Lower lobe of right lung (tissue), 2 donors: ENCODE measurements around the gene IBTK. TPM values are rescaled to one million over a fixed set of nuclear protein-coding genes. Genes with fewer than 3 reads are reported as not detected.
"Not testable (repeated sequence)": the region's sequence is repeated elsewhere in the genome, so short reads cannot be mapped to it uniquely, and the experiment has no call there.

Source experiments
- ATAC-seq, 2 donors: fragments of 200-7000 bp; cut with Tn5 transposase; one replicate each; pipeline ENCODE4 v1.9.1; 2020 to 2022; ENCODE audit warnings: mild to moderate bottlenecking in 2 of 2, moderate library complexity in 2 of 2
- DNase-seq: peaks from one replicate; pipeline ENCODE4 v3.0.0-alpha.2; 2020
- H3K27ac ChIP-seq: fragments of 200-600 bp; one replicate; pipeline ENCODE4 v1.8.0; 2022
- H3K27me3 ChIP-seq: fragments of 200-600 bp; one replicate; pipeline ENCODE4 v1.8.0; 2022; ENCODE audit warnings: low read depth
- H3K36me3 ChIP-seq: fragments of 200-600 bp; one replicate; pipeline ENCODE4 v1.8.0; 2022; ENCODE audit warnings: mild to moderate bottlenecking
- H3K4me1 ChIP-seq: fragments of 200-600 bp; one replicate; pipeline ENCODE4 v1.8.0; 2022
- H3K4me3 ChIP-seq: fragments of 200-600 bp; one replicate; pipeline ENCODE4 v1.8.0; 2022; ENCODE audit warnings: mild to moderate bottlenecking
- H3K9me3 ChIP-seq: fragments of 200-600 bp; one replicate; pipeline ENCODE4 v1.8.0; 2022
- intact Hi-C: fragments of 100-400 bp; cut with DNase I; formaldehyde crosslinking; loops from one replicate; pipeline ENCODE4 v1.11.0; 2022
- total RNA-seq: library from RNA; stranded (reverse); fragmentation: NEBNext Ultra II Directional; extraction: Animal tissue kit (Norgen Biotek cat#: 25700); gene quantifications from one replicate; pipeline ENCODE4 v1.2.1, GENCODE V29; 2021
- TF ChIP-seq, protein P1 (sequence below): fragments of 200-600 bp; IDR thresholded peaks from one replicate; pipeline ENCODE4 v1.8.0; 2022; ENCODE audit warnings: antibody characterized with exemption, mild to moderate bottlenecking
- donor health status: DM: no; HTN: yes; CAD: no; lungs with severe emphysema.

The IBTK gene
- total RNA-seq, 1 donor from 2014 or later = 27.4 TPM

DNA sequence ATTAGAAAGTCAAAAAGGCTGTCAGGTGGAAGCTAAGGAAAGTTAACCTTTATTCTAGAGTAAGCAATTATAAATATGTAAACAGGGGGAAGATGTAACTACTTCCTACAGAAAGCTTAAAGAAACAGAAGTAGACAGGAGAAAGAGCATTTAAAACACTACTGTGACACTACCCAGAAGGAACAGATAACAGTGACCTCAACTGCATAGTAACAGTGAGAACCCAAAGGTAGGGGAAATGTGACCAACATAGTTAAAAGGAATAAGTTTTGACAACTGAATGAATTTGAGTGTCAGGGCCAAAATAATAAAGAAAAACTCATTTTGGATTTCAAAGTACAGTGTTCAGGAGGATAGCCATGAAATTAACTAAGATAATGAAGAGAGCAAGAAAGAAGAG lies 43.5 kb downstream of the IBTK start:
- peaks cover 9% of the 10 kb centered on the region for H3K4me1 ChIP-seq
- ATAC-seq (no peak), DNase-seq (no peak)
- H3K27me3 ChIP-seq = no peaks in the 10 kb centered on the region
- H3K36me3 ChIP-seq = peaks cover 66% of the 10 kb centered on the region
- H3K27ac ChIP-seq = no peak overlapping the region
- no peaks in the 10 kb centered on the region for H3K9me3 ChIP-seq
- H3K4me3 ChIP-seq = no peak overlapping the region
- TF ChIP-seq, protein P1, sequence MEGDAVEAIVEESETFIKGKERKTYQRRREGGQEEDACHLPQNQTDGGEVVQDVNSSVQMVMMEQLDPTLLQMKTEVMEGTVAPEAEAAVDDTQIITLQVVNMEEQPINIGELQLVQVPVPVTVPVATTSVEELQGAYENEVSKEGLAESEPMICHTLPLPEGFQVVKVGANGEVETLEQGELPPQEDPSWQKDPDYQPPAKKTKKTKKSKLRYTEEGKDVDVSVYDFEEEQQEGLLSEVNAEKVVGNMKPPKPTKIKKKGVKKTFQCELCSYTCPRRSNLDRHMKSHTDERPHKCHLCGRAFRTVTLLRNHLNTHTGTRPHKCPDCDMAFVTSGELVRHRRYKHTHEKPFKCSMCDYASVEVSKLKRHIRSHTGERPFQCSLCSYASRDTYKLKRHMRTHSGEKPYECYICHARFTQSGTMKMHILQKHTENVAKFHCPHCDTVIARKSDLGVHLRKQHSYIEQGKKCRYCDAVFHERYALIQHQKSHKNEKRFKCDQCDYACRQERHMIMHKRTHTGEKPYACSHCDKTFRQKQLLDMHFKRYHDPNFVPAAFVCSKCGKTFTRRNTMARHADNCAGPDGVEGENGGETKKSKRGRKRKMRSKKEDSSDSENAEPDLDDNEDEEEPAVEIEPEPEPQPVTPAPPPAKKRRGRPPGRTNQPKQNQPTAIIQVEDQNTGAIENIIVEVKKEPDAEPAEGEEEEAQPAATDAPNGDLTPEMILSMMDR = no peak
- intact Hi-C loops = no loop called here

DNA sequence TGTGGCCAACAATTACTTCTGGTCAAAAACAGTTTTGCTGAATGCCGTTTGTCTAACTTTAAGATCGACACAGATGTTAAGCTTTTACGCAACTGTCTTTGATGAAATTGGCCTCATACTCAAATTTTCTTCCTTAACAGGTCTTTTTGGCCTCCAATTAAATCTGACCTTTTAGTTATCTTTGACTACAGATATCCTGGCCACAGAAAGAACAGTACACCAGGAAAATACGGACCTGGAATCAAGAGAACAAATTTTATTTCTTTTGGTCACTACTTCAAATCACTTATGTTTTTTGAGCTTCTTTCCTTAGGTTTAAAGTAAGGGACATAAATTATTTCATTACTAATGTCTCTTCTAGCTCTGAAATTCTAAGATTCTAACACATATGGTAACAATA lies 49.8 kb downstream of the IBTK start:
- no peak for ATAC-seq
- TF ChIP-seq, protein P1 = no peak
- Histone ChIP-seq H3K36me3 (peaks cover 99% of the 10 kb centered on the region), H3K4me3 (no peak overlapping the region), H3K27ac (no peak overlapping the region), H3K9me3 (no peaks in the 10 kb centered on the region), H3K4me1 (no peaks in the 10 kb centered on the region), H3K27me3 (no peaks in the 10 kb centered on the region)
- no peak for DNase-seq
- intact Hi-C loops = no loop called here

DNA sequence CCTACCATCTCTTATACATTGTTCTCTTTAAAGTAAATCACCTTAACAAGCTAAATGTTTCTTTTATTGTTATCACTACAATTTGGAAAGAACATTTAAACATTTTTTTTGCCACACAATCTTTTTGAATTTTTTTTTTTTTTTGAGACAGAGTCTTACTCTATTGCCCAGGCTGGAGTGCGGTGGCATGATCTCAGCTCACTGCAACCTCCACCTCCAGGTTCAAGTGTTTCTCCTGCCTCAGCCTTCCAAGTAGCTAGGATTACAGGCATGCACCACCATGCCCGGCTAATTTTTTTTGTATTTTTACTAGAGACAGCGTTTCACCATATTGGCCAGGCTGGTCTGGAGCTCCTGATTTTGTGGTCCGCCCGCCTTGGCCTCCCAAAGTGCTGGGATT lies 50.3 kb downstream of the IBTK start:
- peaks cover 99% of the 10 kb centered on the region for H3K36me3 ChIP-seq
- ATAC-seq, DNase-seq, H3K9me3 ChIP-seq, H3K27ac ChIP-seq, intact Hi-C loops, H3K4me1 ChIP-seq, H3K4me3 ChIP-seq, H3K27me3 ChIP-seq: not testable (repeated sequence)

DNA sequence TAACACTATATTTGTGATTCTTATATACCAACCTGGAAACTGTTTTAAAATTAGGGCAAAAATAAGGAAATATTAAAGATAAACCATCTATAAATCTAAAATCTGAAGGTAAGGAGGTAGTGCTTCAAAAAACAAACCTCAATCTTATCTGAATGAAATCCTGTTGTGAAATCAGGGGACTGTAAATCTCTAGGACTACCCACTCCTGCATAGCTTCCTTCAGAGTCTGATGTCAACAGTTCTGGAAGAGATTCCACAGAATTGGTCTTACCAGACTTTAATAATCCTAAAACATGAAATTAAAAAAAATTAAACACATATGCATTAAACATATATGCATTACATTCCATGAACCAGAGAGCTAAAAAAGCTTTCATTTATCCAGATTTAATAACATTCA lies 51.4 kb downstream of the IBTK start:
- intact Hi-C loops = no loop called here
- H3K36me3 ChIP-seq = peaks cover 99% of the 10 kb centered on the region
- ATAC-seq (no peak), DNase-seq (no peak)
- no peaks in the 10 kb centered on the region for H3K9me3 ChIP-seq
- H3K4me3 ChIP-seq = no peak overlapping the region
- TF ChIP-seq, protein P1 = no peak
- no peak overlapping the region for H3K27ac ChIP-seq
- H3K4me1 ChIP-seq = no peaks in the 10 kb centered on the region
- H3K27me3 ChIP-seq = no peaks in the 10 kb centered on the region

DNA sequence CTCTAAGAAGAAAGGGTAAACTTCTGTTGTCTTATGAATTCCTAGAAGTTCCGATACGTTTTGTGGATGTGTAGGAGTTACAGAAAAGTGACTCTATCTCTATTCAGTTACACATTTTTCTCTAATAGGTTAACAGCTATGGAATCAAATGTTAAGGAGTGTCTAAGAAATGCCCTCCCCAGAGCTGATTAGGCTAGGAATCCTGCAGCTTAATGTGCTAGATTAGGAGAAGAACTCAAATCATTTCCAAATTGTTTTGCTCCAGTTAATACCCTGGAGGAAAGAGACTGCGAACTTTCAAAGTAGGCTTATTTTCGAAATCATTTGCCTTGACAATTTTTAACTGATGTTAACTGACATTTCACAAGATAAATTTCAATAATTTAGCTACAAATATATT lies 51.9 kb downstream of the IBTK start:
- ATAC-seq = no peak
- intact Hi-C loops = no loop called here
- Histone ChIP-seq H3K27ac (no peak overlapping the region), H3K27me3 (no peaks in the 10 kb centered on the region), H3K4me3 (no peak overlapping the region), H3K36me3 (peaks cover 99% of the 10 kb centered on the region), H3K9me3 (no peaks in the 10 kb centered on the region), H3K4me1 (no peaks in the 10 kb centered on the region)
- no peak for DNase-seq
- TF ChIP-seq, protein P1 = no peak

DNA sequence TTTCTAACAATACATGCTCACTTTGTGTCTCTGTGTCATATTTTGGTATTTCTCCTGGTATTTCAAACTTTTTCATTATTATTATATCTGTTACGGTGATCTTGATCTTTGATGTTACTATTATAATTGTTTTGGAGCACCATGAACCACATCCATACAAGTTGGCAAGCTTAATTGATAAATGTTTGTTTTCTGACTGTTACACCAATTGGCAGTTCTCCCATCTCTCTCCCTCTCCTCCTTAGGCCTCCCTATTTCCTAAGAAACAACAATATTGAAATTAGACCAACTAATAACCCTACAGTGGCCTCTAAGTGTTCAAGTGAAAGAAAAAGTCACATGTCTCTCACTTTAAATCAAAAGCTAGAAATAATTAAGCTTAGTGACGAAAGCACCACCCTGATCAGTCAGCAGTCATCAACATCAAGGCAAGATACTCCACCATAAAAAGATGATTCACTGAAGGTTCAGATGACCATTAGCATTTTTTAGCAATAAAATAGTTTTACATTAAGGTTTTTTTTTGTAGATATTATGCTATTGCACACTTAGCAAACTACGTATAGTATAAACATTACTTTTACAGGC lies 61.5 kb downstream of the IBTK start:
- ATAC-seq (no peak), DNase-seq (no peak)
- Histone ChIP-seq H3K27ac (no peak overlapping the region), H3K36me3 (peaks cover 88% of the 10 kb centered on the region), H3K27me3 (no peaks in the 10 kb centered on the region), H3K9me3 (no peaks in the 10 kb centered on the region), H3K4me1 (no peaks in the 10 kb centered on the region), H3K4me3 (no peak overlapping the region)
- intact Hi-C loops = no loop called here
- TF ChIP-seq, protein P1 = no peak
